Thoracic aorta (tissue), 2 donors: ENCODE data around the gene C17orf67. TPM values are rescaled to one million over a fixed set of nuclear protein-coding genes. Genes with fewer than 3 reads are reported as not detected.

Experiments used
- ATAC-seq: fragments of 150-250 bp; one replicate; pipeline ENCODE4 v1.8.0; 2017; ENCODE audit warnings: low read depth; ENCODE audit not compliant: insufficient number of reproducible peaks, low FRiP score
- DNase-seq: peaks from one replicate; pipeline ENCODE4 v3.0.0-alpha.2; 2020; ENCODE audit warnings: low spot score
- H3K27ac ChIP-seq, 2 donors: fragments of 200-600 bp; sonication (generic); 1 replicate in 1 of 2; 2 replicates in 1 of 2; pipeline ENCODE4 v1.5.1; 2016; ENCODE audit warnings: mild to moderate bottlenecking in 2 of 2, moderate library complexity in 2 of 2
- H3K27me3 ChIP-seq: fragments of 200-600 bp; sonication (generic); replicated peaks from 2 replicates; pipeline ENCODE4 v1.6.0; 2016; ENCODE audit warnings: mild to moderate bottlenecking; ENCODE audit not compliant: insufficient read depth
- H3K36me3 ChIP-seq: fragments of 200-600 bp; sonication (generic); one replicate; pipeline ENCODE4 v1.5.1; 2016
- H3K4me1 ChIP-seq, 2 donors: fragments of 200-600 bp; sonication (generic); 1 replicate in 1 of 2; 2 replicates in 1 of 2; pipeline versions ENCODE4 v1.5.1 to v1.6.0; 2016; ENCODE audit warnings: low read depth in 2 of 2, mild to moderate bottlenecking in 1 of 2; ENCODE audit not compliant: control insufficient read depth in 1 of 2
- H3K4me3 ChIP-seq: fragments of 200-600 bp; sonication (generic); 2 replicates; pipeline ENCODE4 v1.5.1; 2016; ENCODE audit warnings: mild to moderate bottlenecking
- H3K9me3 ChIP-seq: fragments of 200-600 bp; sonication (generic); 2 replicates; pipeline ENCODE4 v1.5.1; 2016
- CTCF ChIP-seq: fragments of 200-600 bp; sonication (generic); IDR thresholded peaks from one replicate; pipeline ENCODE4 v1.5.1; 2019; ENCODE audit warnings: antibody characterized with exemption
- total RNA-seq, 2 donors: library from RNA; depleted of rRNA; stranded (reverse); fragments of >200 nt; gene quantifications; one replicate each; pipeline versions ENCODE4 v1.1.0 to v1.2.3, GENCODE V29; 2016

Gene C17orf67
- total RNA-seq, 2 donors from 2014 or later, result 1.3 to 2.4 TPM

- Histone ChIP-seq H3K4me3 (peak overlapping the region; percentile 92), H3K27ac (no peak overlapping the region)
- DNase-seq, result no peak
Observed at GRCh38 chr17:56835264-56835585, 1.5 kb upstream of the C17orf67 start.

GRCh38 chr17:56834380-56835263 is 902 bp upstream of the C17orf67 start:
- DNase-seq, result no peak
- peak overlapping the region; percentile 43 to 63 for H3K27ac ChIP-seq
- no peaks in the 10 kb centered on the region for H3K27me3 ChIP-seq
- ATAC-seq, result peak; percentile 11
- H3K4me1 ChIP-seq, result peaks cover 9 to 30% of the 10 kb centered on the region in 2 donors
- TF ChIP-seq CTCF, result no peak
- no peaks in the 10 kb centered on the region for H3K36me3 ChIP-seq
- no peaks in the 10 kb centered on the region for H3K9me3 ChIP-seq
- peak overlapping the region; percentile 92 for H3K4me3 ChIP-seq

More at GRCh38 chr17:56835264-56835585, 1.5 kb upstream of the C17orf67 start:
- H3K27me3 ChIP-seq, result no peaks in the 10 kb centered on the region
- TF ChIP-seq CTCF, result no peak
- no peak for ATAC-seq
- H3K36me3 ChIP-seq, result no peaks in the 10 kb centered on the region
- H3K9me3 ChIP-seq, result no peaks in the 10 kb centered on the region
- H3K4me1 ChIP-seq, result peaks cover 9 to 30% of the 10 kb centered on the region in 2 donors

GRCh38 chr17:56833057-56833808 is 487 bp downstream of the C17orf67 start:
- no peaks in the 10 kb centered on the region for H3K9me3 ChIP-seq
- TF ChIP-seq CTCF, result no peak
- peak overlapping the region; percentile 92 for H3K4me3 ChIP-seq
- peak overlapping the region in 1 of 2 donors; percentile 62 for H3K27ac ChIP-seq
- H3K4me1 ChIP-seq, result peaks cover 9 to 30% of the 10 kb centered on the region in 2 donors
- H3K36me3 ChIP-seq, result no peaks in the 10 kb centered on the region
- ATAC-seq (peak; percentile 21), DNase-seq (no peak)
- H3K27me3 ChIP-seq, result no peaks in the 10 kb centered on the region

GRCh38 chr17:56832446-56832845 is 1.3 kb downstream of the C17orf67 start:
- ATAC-seq (no peak), DNase-seq (no peak)
- H3K27me3 ChIP-seq, result no peaks in the 10 kb centered on the region
- no peak overlapping the region for H3K27ac ChIP-seq
- H3K36me3 ChIP-seq, result no peaks in the 10 kb centered on the region
- peak overlapping the region; percentile 92 for H3K4me3 ChIP-seq
- H3K9me3 ChIP-seq, result no peaks in the 10 kb centered on the region
- H3K4me1 ChIP-seq, result peaks cover 9 to 30% of the 10 kb centered on the region in 2 donors
- TF ChIP-seq CTCF, result no peak
